Duodenal mucosa (tissue), 2 donors: ENCODE measurements around the gene FBN1.

Source experiments
- H3K27ac ChIP-seq: one replicate; pipeline ENCODE4 v1.7.0; 2013; ENCODE audit warnings: low read depth, low read length
- H3K27me3 ChIP-seq, 2 donors: one replicate each; pipeline ENCODE4 v1.7.0; 2013; ENCODE audit warnings: low read length in 2 of 2, control low read depth in 1 of 2; ENCODE audit not compliant: insufficient read depth in 2 of 2, control insufficient read depth in 1 of 2
- H3K36me3 ChIP-seq, 2 donors: one replicate each; pipeline ENCODE4 v1.7.0; 2013; ENCODE audit warnings: low read length in 2 of 2, control low read depth in 1 of 2; ENCODE audit not compliant: insufficient read depth in 2 of 2, control insufficient read depth in 1 of 2
- H3K4me1 ChIP-seq, 2 donors: one replicate each; pipeline ENCODE4 v1.7.0; 2013; ENCODE audit warnings: low read length in 2 of 2, control low read depth in 1 of 2; ENCODE audit not compliant: insufficient read depth in 2 of 2, control insufficient read depth in 1 of 2
- H3K4me3 ChIP-seq, 2 donors: one replicate each; pipeline ENCODE4 v1.7.0; 2013; ENCODE audit warnings: low read length in 2 of 2, low read depth in 1 of 2
- H3K9ac ChIP-seq, 2 donors: one replicate each; pipeline ENCODE4 v1.7.0; 2013; ENCODE audit warnings: low read length in 2 of 2, low read depth in 1 of 2
- H3K9me3 ChIP-seq, 2 donors: one replicate each; pipeline ENCODE4 v1.7.0; 2013; ENCODE audit warnings: low read length in 2 of 2, control low read depth in 1 of 2; ENCODE audit not compliant: control insufficient read depth in 1 of 2

FBN1 gene

GRCh38 chr15:48467801-48468200 lies 177.7 kb downstream of the FBN1 start:
- H3K36me3 ChIP-seq: peaks cover 0 to 4% of the 10 kb centered on the region in 2 donors
- H3K4me3 ChIP-seq: no peak overlapping the region
- H3K27ac ChIP-seq: no peak overlapping the region
- no peak overlapping the region for H3K9ac ChIP-seq
- no peaks in the 10 kb centered on the region for H3K9me3 ChIP-seq
- no peaks in the 10 kb centered on the region for H3K27me3 ChIP-seq
- no peaks in the 10 kb centered on the region for H3K4me1 ChIP-seq

- no peak overlapping the region for H3K4me3 ChIP-seq
- no peak overlapping the region for H3K9ac ChIP-seq
- no peaks in the 10 kb centered on the region for H3K27me3 ChIP-seq
- no peaks in the 10 kb centered on the region for H3K9me3 ChIP-seq
- H3K4me1 ChIP-seq: no peaks in the 10 kb centered on the region
- H3K27ac ChIP-seq: no peak overlapping the region
- H3K36me3 ChIP-seq: peaks cover 0 to 4% of the 10 kb centered on the region in 2 donors
Measured at GRCh38 chr15:48466820-48467219, 178.7 kb downstream of the FBN1 start.

DNA sequence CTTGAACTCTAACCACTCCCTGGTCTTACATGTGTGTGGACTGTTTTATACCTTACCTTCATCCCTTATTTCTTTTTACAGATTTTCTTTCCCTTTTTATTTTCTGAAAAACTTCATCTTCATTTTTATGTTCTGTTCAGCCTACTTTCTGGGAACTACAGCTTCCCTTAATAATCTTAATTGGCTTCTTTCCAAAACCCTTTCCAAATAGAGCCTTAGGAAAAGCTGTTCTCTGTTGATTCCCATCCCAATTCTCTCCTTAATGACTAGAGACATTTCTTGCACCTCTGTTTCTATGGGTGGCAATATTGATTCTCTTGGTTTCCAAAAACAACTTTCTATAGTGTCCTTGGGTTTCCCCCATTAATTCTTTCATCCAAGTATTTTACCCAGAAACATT lies 179.4 kb downstream of the FBN1 start:
- peaks cover 0 to 4% of the 10 kb centered on the region in 2 donors for H3K36me3 ChIP-seq

GRCh38 chr15:48465410-48465809 lies 180.1 kb downstream of the FBN1 start:
- no peaks in the 10 kb centered on the region for H3K27me3 ChIP-seq
- H3K36me3 ChIP-seq: peaks cover 0 to 4% of the 10 kb centered on the region in 2 donors
- H3K27ac ChIP-seq: no peak overlapping the region
- no peak overlapping the region for H3K9ac ChIP-seq
- H3K4me3 ChIP-seq: no peak overlapping the region
- no peaks in the 10 kb centered on the region for H3K9me3 ChIP-seq
- H3K4me1 ChIP-seq: no peaks in the 10 kb centered on the region

More for the DNA sequence above, 179.4 kb downstream of the FBN1 start:
- H3K4me1 ChIP-seq: no peaks in the 10 kb centered on the region
- H3K27me3 ChIP-seq: no peaks in the 10 kb centered on the region
- no peak overlapping the region for H3K27ac ChIP-seq
- no peak overlapping the region for H3K9ac ChIP-seq
- no peaks in the 10 kb centered on the region for H3K9me3 ChIP-seq
- no peak overlapping the region for H3K4me3 ChIP-seq

DNA sequence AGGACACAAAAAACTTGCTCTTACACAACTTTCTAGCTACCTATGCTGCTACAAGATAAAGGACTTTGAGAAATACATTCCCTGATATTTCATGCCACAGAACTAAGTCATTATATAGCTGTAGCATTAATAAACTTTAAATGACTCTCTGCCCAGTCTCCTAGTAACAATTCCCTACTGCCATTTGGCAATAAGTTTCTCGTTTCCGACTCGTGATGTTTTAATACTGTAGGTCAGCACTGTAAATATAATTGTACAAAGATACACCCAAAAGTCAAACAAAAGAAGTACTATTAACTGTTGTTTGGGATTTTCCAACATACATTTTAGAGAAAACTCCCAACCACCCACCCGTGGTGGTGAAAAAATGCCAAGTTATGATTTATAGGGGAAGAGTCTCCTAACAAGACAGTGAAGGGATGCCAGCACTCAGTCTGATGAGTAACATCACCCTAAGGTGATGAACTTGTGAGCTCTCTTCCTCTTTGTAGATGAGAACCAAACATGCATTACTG lies 182.1 kb downstream of the FBN1 start:
- Histone ChIP-seq H3K9me3 (no peaks in the 10 kb centered on the region), H3K36me3 (peaks cover 0 to 4% of the 10 kb centered on the region in 2 donors), H3K4me3 (no peak overlapping the region), H3K9ac (no peak overlapping the region), H3K27ac (no peak overlapping the region), H3K4me1 (no peaks in the 10 kb centered on the region), H3K27me3 (no peaks in the 10 kb centered on the region)

DNA sequence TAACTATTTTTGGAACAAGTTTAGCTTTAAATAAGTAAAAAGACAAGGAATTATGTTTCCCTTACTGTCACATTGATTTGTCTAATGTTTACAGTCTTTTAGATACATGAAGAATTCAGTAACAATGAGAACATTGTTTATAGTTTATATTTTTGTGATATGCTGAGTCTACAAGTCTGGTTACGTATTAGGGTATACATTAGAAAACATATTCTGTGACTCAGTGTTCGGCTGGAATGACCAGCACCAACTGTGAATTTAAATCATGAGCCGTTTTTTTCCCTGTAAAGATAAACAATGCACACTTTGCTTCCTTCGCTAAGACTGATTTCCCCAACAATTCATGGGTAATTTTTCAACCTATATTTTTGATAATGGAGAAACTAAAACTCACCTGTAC lies 182.8 kb downstream of the FBN1 start:
- Histone ChIP-seq H3K4me1 (no peaks in the 10 kb centered on the region), H3K27me3 (no peaks in the 10 kb centered on the region), H3K36me3 (peaks cover 0 to 4% of the 10 kb centered on the region in 2 donors), H3K27ac (no peak overlapping the region), H3K9me3 (no peaks in the 10 kb centered on the region), H3K9ac (no peak overlapping the region), H3K4me3 (no peak overlapping the region)

DNA sequence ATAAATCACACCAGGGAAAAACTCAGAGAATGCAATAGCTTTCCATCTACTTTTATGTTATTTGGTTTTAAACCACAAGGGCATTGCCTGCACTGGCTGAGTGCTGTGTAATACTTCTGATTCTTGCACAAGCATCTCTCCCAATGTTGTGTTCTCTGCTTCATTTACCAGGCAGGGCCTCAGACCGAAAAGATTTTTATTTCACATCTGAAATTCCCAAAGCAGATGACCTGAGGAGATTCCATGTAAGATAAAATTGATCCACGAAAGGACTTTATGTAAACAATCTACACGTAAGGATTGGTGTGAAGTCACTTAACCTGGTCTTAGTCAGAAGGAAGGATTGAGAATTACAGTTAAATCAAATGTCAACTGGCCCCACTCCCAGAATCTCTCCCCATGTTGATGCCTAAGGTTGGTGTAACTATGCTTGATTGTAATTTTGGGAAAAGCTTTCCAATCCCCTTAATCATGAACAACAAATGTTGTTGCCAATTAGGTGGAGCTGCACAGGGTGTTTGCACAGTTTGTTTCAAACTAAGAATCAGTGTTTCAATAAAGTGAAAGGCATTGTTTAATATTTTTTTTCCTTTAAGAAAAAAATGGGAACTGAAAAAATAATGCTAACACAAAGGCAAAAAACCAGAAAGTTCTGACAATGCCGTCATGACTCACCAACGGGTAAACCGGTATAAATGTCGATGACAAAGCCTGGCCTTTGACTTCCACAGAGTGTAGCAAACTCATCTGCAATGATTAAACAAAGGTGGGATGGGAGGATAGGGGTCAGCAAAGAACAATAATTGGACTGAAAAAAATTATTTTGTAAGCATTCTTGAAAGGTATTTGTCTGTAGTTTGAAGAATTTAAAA lies 185.7 kb downstream of the FBN1 start:
- no peaks in the 10 kb centered on the region for H3K27me3 ChIP-seq
- no peak overlapping the region for H3K9ac ChIP-seq
- no peaks in the 10 kb centered on the region for H3K4me1 ChIP-seq
- no peaks in the 10 kb centered on the region for H3K9me3 ChIP-seq
- no peak overlapping the region for H3K27ac ChIP-seq
- no peaks in the 10 kb centered on the region for H3K36me3 ChIP-seq
- no peak overlapping the region for H3K4me3 ChIP-seq

GRCh38 chr15:48458876-48459275 lies 186.6 kb downstream of the FBN1 start:
- H3K9ac ChIP-seq: no peak overlapping the region
- H3K27ac ChIP-seq: no peak overlapping the region
- no peaks in the 10 kb centered on the region for H3K27me3 ChIP-seq
- H3K4me3 ChIP-seq: no peak overlapping the region
- no peaks in the 10 kb centered on the region for H3K4me1 ChIP-seq
- H3K9me3 ChIP-seq: no peaks in the 10 kb centered on the region
- no peaks in the 10 kb centered on the region for H3K36me3 ChIP-seq

- no peaks in the 10 kb centered on the region for H3K36me3 ChIP-seq
- no peak overlapping the region for H3K27ac ChIP-seq
- H3K4me1 ChIP-seq: no peaks in the 10 kb centered on the region
- no peaks in the 10 kb centered on the region for H3K27me3 ChIP-seq
- no peak overlapping the region for H3K4me3 ChIP-seq
- H3K9me3 ChIP-seq: no peaks in the 10 kb centered on the region
- H3K9ac ChIP-seq: no peak overlapping the region
Measured at GRCh38 chr15:48456134-48456533, 189.4 kb downstream of the FBN1 start.

DNA sequence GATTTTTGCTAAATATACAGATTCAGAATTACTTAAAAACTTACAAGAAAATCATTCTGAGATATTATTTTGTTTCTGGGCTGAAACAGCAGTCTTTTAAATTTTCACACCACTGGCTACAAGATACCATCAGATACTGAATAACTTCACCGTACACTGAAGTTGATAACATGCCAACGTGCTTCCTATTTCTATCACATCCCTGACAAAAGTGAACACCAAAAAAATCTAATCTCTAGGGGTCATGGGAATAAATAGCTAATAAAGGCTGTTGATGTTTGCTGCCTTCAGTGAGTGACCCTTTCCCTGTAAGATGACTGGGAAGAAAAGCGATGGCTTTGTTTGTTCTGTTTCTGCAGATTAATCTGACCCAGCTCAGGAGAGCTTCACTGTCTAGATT lies 193.8 kb downstream of the FBN1 start:
- no peak overlapping the region for H3K27ac ChIP-seq
- H3K9me3 ChIP-seq: no peaks in the 10 kb centered on the region
- H3K36me3 ChIP-seq: no peaks in the 10 kb centered on the region
- H3K4me1 ChIP-seq: no peaks in the 10 kb centered on the region
- no peaks in the 10 kb centered on the region for H3K27me3 ChIP-seq
- no peak overlapping the region for H3K9ac ChIP-seq
- no peak overlapping the region for H3K4me3 ChIP-seq
